ENCODE measurements around the gene OCA2.
"Not testable (repeated sequence)": the region's sequence is repeated elsewhere in the genome, so short reads cannot be mapped to it uniquely, and the experiment has no call there.

OCA2 gene

DNA sequence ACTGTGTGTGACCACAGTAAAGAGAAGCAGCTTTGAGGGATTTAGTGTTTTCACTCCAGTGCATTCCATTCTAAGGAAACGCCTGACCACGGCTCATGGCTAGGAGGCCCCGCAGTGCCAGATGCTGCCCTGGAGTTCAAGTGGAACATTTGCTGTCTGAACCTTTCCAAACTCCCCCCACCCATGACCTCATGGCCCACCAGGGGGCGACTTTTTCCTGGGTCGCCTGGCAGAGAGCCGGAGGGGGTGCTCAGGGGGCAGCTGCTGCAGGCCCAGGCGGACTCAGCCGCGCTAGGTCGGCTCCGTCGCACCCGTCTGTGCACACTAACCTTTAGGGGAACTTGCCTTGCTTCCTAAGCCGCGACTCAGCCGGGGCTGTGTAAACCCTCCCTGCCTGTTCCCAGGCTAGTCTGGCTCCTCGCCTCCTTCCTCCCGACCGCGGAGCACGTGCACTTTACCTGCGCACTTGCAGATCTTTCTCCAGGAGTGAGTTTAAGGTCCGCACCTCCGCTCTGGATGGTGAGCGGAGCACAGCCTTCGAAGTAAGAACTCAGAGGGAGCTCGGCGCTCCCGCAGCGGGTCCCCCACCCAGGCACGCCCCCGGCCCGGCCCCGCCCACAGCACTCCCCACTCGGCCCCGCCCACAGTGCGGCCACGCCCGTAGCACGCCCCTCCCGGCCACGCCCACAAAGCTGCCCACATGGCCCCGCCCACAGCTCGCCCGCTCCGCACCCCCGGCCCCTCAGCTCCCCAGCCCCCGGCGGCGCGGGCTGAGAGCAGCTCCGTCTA is at the start of gene OCA2:
Gene OCA2, minus strand, starts transcription at position 550 of the 789 bp plus-strand sequence. CDS start 17,441 bp downstream, outside the sequence.
- peak; percentile 45 to 58 for DNase-seq (ENCODE audit: low read depth in 2 of 2)

DNA sequence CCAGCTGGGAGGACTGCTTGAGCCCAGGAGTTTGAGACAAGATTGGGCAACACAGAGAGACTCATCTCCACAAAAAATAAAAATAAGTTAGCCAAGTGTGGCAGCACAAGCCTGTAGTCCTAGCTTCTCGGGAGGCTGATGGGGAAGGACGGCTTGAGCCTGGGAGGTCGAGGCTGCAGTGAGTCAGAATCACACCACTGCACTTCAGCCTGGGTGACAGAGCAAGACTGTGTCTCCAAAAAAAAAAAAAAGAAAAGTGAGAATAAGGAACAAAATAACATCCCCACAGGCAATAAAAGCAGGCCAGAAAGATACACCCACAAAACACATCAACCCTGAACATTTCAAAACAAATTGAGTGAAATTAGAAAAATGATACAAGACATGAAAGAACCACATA is 48.7 kb upstream of the OCA2 start:
- DNase-seq (ENCODE audit: low read depth in 2 of 2), result no peak

DNA sequence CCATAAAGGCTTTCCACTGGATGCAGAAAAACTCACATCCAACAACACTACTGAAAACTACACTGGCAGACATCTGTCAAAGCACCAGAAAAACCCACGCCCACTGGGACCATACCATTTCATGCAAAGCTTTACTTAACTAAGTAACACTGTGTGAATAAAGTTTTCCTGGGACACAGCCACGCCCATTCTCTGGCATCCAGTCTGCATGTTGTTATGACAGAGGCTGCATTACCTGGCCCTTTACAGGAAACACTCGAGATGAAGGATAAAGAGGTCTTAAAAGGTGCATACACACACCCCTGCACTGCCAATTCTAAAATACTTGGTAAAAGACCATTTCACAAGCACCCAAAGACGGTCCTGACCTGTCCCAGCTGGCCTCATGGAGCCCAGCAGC is 46.3 kb upstream of the OCA2 start:
- DNase-seq (ENCODE audit: low read depth in 2 of 2), result not testable (repeated sequence)

DNA sequence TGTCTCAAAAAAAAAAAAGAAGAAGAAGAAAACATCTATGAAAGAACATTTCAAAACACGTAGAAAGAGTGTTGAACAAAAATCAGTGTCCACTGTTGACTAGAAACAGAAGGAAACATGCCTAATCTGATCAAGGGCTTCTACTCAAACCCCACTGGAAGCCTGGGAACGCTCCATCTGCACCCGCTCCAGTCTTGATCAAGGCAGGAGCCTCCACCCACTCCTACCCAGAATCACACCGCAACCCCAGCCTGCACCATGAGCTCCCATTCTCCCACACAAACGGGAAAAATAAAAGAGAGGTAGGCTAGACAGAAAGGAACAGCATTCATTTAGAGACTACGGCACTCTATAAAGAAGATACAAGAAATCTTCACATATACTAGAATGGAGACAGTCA is 40.9 kb upstream of the OCA2 start:
- DNase-seq (ENCODE audit: low read depth in 2 of 2), result no peak

DNA sequence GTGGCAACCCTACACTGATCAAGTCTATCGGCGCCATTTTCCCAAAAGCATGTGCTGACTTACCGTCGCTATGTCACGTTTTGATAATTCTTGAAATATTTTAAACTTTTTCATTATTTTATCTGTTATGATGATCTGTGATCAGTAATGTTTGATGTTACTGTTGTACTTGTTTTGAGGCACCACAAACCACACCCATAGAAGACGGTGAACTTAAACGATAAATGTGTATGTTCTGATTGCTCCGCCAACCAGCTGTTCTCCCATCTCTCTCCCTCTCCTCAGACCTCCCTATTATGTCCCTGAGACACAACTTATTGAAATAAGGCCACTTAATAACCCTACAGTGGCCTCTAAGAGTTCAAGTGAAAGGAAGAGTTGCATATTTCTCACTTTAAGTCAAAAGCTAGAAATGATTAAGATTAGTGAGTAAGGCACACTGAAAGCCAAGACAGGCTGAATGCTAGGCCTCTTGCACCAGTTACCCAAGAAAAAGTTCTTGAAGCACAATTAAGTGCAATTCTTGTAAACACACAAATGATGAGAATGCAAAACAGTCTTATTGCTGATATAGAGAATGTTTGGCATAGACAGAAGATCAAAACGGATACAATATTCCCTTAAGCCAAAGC is 38.4 kb upstream of the OCA2 start:
- DNase-seq (ENCODE audit: low read depth in 2 of 2), result not testable (repeated sequence)

DNA sequence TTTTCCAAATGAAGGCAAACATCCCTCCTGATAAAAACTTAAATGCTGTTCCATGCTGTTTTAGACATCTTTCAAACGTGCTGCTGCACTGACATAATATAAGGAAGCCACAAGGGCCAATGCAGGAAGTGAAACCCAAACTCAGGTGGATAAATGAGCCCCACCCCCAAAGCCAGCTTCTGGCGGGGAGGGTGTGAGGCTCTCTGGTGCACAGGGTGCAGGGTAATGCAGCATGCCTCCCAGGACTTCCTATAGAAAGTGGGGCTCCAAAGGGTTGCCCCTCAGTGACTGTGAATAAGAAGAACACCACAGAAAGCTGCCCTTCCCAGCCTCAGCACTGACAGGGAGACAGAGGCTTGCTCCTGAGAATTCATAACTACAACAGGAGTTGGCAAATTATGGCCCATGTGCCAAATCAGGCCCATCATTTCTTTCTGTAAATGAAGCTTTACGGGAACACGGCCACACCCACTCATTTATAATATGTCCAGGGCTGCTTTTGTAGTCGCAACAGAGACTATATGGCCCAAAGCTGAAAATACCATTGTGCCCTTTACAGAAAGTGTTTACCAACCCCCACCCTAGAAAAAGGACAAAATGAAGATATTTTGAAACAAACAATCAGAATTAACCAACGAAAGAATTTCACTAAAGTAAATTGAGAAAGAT is 37.3 kb upstream of the OCA2 start:
- DNase-seq (ENCODE audit: low read depth in 2 of 2), result not testable (repeated sequence)

DNA sequence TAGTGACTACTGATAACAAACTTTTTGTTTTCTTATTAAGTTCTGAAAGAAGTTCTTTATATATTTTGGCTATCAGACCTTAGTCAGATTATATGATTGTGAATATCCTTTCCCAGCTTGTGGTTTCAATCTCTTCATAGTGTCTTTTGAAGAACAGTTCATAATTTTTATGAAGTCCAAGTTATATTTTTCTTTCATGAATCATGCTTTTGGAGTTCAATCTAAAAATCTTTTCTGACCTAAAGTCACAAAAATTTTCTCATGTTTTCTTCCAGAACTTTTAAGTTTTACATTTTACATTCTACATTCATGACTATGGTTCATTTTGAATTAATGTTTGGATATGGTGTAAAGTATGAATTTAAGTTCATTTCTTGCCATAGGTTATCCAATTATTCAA is 34.2 kb upstream of the OCA2 start:
- no peak for DNase-seq (ENCODE audit: low read depth in 2 of 2)

DNA sequence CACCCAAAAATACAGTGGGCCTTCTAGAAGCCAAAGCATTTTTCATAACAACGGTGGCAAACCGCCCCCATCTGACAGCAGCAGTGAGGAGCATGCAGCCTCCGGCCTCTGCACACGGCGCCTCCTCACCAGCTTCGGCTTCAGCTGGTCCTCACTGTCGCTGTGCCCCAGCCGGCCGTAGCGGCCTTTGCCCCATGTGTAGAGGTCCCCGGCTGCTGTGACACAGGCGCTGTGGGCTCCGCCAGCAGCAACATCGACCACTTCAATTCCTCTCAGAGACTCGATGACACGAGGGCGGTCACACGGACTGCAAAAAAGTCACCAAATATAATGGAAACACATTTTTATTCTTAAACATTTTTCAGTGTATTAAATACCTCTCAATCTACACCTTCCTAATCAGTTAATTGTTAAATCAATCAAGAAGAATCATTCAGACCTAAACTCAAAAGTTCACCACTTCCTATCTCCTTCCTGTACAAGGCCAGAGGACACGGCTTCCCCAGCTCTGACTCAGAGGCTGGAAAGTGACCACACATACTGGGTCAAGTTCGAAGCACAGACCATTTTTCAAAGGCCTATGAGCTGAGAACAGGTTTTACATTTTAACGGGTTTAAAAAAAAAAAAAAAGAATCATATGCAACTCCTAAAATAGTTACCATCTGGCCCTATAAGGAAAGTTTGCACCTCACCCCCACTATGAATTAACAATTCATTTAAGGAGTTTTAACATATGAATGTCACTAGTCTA is 33.6 kb upstream of the OCA2 start:
- no peak for DNase-seq (ENCODE audit: low read depth in 2 of 2)

DNA sequence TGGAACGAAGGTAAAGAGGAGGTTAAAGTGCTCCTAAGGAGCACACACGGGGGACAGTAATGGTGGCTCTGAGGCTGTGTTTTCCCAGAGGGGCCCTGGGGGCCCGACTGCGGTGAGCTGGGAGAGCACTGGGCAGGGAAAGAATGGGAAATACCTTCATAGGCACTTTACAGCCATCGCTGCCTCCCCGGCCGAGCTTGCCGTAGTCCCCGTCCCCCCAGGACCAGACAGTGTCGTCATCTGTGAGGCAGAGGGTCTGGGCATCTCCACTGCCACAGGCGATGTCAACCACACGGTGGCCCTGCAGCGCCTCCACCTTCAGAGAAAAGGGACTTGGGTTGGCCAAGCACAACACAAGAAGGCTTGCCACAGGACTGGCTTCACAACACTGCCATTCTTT is 32.8 kb upstream of the OCA2 start:
- DNase-seq (ENCODE audit: low read depth in 2 of 2), result no peak

DNA sequence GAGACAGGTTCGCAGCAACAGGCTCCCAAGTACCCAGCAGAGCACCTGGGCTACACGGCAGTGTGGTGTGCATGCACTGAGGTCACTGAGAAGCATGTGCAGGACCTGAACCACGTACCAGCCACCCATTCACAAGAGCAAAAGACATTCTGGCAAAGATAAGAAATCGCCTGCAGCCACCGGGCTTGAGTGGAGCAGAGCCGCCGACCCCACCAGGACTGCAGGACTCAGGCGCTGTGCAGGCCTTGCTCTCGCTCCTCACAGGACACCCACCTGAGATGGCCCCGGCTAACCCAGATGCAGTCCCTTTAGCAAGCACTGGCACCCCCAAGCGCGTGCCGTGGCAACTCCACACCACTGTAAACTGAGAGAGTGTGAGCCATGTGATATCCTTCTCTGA is 32.3 kb upstream of the OCA2 start:
- no peak for DNase-seq (ENCODE audit: low read depth in 2 of 2)

DNA sequence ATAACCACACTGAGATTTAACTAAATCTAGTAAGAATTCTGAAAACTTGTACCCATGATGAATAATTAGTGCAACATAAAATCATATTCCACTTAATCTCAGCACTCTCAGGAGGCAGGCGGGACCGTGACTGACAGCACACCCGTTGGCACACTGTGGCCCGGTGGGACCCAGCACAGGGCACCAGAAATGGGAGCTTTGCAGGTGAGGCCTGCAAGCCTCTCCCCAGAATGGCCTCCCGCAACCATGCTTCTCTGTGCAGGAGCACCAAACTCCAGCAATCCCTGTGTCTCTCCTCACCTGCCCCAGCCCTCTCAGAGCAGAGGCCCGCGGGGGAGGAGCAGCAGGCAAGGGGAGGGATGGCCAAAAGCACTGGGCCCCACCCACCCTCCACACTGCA is 31.5 kb upstream of the OCA2 start:
- no peak for DNase-seq (ENCODE audit: low read depth in 2 of 2)

DNA sequence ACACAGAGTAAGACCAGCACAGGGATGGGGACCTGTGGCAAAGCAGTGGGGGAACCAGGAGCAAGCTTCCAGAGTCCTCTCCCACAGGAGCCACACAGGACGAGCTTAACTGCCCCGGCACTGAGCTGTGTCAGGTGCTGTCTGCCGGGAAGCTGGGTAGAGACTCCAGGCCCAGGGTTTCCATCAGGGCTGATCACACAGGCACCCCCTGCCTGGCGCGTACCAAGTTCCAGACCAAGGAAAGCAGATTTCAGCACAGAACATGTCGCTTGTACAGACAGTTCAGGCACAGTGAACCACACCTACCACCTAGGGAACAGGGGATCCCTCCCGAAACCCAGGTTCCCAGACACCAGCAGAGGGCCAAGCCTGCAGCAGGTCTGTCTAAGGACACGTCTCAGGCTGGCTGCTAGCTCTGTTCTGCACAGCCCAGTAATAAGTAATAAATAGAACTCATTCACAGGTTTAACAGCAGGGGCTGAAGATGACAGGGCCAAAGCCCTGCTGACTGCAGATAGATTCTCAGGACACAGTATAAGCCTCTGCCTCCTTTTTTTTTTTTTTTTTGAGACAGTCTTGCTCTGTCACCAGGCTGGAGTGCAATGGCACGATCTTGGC is 30.2 kb upstream of the OCA2 start:
- no peak for DNase-seq (ENCODE audit: low read depth in 2 of 2)

DNA sequence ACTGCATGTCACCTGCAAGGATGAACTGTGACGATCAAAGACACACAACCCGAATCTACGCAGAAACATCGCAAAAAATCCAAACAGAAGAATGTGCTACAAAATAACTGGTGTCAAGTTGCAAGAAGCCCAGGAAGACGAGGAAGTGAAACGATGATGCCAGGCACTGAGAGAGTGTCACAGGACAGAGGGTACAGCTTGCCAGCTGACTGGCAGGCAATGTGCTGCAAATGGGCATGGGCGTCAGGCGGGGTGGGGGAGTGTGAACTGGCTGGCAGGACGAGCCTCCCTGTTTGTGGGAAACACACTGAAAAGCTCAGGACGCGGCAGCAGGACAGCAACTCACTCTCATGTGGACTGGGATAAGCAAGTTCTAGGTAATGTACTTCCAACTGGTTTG is 28.9 kb upstream of the OCA2 start:
- DNase-seq (ENCODE audit: low read depth in 2 of 2), result no peak

DNA sequence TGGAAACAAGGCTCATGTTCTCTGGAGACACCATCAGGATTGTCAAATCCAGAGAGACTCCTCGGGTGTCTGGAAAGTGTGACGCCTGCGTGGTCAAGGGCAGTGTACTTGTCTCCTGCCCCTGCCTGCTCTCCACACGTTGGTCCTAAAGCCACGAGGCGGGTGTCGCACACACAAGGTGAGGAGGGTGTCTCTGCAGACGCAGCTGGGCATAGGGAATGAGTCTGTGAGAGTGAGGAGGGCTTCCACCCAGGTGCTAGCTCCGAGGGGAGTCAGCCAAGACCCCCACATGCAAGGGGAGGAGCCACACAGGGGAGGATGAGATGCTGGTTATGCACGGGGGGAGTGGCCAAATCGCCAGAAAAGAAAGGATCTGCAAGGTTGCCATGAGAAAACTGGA is 27.9 kb upstream of the OCA2 start:
- DNase-seq (ENCODE audit: low read depth in 2 of 2), result no peak

DNA sequence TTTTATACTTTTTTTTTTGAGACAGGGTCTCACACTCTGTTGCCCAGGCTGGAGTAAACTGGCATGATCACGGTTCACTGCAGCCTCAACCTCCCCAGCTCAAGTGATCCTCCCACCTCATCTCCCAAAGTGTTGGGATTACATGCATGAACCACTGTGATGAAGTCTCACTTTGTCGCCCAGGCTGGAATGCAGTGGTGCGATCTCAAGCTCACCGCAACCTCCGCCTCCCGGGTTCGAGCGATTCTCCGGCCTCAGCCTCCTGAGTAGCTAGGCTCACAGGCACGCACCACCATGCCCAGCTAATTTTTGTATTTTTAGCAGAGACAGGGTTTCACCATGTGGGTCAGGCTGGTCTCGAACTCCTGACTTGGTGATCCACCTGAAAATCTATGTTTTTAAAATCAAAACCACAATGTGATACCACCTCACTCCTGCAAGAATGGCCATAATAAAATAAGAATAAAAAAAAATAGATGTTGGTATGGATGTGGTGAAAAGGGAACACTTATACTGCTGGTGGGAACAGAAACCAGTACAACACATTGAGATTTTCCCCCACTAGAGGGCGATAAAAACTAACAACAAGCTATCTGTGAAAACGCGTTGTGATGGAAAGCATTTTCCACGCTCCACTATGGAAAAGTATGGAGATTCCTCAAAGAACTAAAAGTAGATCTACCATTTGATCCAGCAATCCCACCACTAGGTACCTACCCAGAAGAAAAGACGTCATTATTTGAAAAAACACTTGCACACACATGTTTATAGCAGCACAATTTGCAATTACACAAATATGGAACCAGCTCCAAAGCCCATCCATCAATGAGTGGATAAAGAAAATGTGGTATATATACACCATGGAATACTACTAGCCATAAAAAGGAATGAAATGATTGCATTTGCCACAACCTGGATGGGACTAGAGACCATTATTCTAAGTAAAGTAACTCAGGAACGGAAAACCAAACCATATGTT is 26.8 kb upstream of the OCA2 start:
- DNase-seq (ENCODE audit: low read depth in 2 of 2), result no peak

DNA sequence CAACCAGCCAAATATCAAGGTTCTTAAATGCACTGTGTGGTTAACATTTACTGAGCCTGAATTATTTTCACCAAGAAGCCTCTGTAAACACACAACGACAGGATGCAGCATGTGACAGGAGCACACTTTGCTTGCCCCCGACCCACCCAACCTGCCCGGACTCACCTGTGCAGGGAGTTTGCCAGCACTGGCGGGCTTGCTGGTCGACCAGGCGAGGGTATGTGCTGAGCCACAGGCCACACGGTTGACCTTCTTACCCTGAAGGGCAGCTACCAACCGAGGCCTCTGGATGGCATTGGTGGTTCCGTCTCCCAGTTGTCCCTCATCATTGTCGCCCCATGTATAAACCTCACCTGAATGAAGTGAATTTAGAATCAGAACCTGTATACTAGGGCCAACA is 25.7 kb upstream of the OCA2 start:
- no peak for DNase-seq (ENCODE audit: low read depth in 2 of 2)

DNA sequence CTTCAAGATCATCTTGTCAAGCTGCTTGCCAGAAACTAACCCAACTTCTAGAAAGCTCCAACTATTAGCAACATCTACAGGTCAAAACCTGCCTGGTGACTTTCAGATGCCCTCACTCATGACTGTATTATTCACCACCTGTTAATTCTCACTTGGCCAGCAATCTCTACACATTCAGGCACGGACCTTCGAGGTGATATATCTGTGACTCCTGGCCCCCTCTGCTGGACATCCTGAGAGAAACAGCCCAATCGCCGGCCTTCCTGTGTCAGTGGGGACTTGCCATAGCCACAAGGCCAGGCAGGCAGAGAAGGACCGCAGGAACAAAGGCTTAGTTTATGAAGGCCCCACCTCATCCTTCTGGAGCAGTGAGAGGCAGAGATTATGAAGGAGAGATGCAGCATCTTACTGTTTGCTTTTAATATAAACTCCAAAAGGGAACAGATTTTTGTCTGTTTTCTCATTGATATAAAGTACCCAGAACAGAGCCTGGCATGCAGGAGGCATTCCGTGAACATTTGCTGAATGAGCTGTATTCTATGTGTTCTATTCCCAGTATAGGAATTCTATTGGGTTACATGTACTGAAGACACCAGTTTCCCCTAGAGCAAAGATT is 24.4 kb upstream of the OCA2 start:
- DNase-seq (ENCODE audit: low read depth in 2 of 2), result peak in 1 of 2 donors; percentile 45

DNA sequence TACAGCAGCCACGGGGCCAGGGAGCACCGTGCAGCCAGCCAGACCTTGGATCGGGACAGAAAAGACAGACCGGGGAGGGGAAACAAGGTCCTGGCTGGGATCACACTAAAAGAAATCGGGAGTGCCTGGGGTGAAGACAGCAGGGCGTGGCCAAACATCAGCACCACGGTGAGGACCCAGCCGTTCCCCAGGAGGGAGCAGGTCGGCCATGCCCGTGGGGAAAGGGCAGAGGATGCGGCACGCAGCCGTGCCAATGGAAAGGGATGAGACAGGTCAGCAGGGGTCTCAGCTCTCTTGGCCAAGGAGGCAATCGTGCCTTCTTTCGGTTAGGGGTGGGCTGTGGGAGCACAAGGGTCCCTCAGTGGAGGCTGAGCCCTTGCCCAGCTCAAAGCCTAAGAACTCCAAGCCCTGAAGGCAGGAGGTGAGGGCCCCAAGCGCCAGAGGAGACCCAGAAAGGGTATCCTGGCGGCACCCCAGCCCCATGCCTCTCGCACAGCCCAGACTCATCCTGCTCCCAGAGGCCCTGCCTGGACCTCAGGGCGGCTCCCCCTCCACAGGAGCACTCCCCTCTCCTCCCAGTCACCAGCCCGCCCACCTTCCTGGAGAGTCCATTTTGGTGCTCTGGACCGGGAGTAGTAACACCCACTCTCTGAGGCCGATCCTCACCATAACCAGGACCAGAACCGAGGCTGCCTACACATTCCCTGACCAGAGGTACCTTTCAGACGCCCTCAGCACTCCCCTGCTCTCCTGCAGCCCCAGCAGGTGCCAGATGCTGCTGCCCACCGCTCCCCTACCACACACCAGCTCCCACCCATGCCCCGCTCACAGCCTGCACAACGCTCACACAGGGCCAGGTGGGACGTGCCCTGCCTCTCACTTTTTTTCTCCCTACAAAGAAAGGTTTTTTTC is 23.2 kb upstream of the OCA2 start:
- DNase-seq (ENCODE audit: low read depth in 2 of 2), result no peak

DNA sequence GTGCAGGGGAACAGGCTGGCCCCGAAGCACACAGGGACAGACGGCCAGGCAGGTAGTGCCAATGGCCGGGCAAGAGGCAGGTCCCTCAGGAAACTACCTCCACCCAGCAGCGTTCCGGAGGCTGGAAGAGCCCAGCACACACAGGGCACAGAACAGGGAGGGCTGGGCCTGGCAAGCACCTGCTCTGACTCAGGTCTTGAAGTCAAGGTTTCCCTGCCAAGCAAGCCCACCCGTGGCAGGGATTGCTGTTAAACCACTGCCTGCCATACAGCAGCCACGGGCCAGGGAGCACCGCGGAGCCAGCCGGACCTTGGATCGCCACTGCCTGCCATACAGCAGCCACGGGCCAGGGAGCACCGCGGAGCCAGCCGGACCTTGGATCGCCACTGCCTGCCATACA is 22.5 kb upstream of the OCA2 start:
- DNase-seq (ENCODE audit: low read depth in 2 of 2), result not testable (repeated sequence)

Measured in stimulated activated CD8-positive, alpha-beta memory T cell treated with anti-CD3 and anti-CD28 coated beads, Interleukin-2, amount 100 ng/mL, for 48 hours (primary cell).